ENCODE measurements around the gene CNPY3.
"Not testable (repeated sequence)": the region's sequence is repeated elsewhere in the genome, so short reads cannot be mapped to it uniquely, and the experiment has no call there.

DNA sequence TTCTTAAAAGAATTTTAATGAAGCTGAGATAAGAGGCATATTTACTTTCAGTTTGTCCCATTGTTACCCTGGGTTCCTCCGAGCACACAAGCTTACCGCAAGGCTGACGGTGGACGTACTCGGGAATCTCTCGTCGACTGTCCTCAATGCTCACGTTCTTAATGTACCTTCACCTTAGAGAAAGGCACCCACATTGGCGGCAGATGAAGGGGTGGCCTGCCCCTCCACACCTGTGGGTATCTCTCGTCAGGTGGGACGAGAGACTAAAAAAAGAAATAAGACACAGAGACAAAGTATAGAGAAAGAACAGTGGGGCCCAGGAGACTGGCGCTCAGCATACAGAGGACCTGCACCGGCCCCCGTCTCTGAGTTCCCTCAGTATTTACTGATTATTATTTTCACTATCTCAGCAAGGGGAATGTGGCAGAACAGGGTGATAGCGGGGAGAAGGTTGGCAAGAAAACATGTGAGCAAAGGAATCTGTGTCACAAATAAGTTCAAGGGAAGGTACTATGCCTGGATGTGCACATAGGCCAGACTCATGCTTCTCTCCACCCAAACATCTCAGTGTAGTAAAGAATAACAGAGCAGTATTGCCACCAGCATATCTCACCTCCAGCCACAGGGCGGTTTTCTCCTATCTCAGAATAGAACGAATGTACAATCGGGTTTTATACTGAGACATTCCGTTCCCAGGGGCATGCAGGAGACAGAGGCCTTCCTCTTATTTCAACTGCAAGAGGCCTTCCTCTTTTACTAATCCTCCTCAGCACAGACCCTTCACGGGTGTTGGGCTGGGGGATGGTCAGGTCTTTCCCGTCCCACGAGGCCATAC lies 26.6 kb upstream of the CNPY3 start:
- TF ChIP-seq, protein P1, sequence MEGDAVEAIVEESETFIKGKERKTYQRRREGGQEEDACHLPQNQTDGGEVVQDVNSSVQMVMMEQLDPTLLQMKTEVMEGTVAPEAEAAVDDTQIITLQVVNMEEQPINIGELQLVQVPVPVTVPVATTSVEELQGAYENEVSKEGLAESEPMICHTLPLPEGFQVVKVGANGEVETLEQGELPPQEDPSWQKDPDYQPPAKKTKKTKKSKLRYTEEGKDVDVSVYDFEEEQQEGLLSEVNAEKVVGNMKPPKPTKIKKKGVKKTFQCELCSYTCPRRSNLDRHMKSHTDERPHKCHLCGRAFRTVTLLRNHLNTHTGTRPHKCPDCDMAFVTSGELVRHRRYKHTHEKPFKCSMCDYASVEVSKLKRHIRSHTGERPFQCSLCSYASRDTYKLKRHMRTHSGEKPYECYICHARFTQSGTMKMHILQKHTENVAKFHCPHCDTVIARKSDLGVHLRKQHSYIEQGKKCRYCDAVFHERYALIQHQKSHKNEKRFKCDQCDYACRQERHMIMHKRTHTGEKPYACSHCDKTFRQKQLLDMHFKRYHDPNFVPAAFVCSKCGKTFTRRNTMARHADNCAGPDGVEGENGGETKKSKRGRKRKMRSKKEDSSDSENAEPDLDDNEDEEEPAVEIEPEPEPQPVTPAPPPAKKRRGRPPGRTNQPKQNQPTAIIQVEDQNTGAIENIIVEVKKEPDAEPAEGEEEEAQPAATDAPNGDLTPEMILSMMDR (IDR thresholded peaks at IDR 0.05), result not testable (repeated sequence)
- not testable (repeated sequence) for TF ChIP-seq POLR2A (IDR thresholded peaks at IDR 0.05)

Data from adrenal gland (tissue), 5 donors.